ENCODE results near the gene HYAL1.

Gene HYAL1

GRCh38 chr3:50258029-50258680 lies 45.2 kb downstream of the HYAL1 start:
- DNase-seq: no peak

- DNase-seq: no peak
Observed at GRCh38 chr3:50256978-50257890, 46.1 kb downstream of the HYAL1 start.

GRCh38 chr3:50255251-50255615 lies 48.1 kb downstream of the HYAL1 start:
- no peak for DNase-seq

- DNase-seq: no peak
Observed at GRCh38 chr3:50254577-50255250, 48.7 kb downstream of the HYAL1 start.

- no peak for DNase-seq
Observed at GRCh38 chr3:50251220-50251619, 52.2 kb downstream of the HYAL1 start.

GRCh38 chr3:50250514-50250913 lies 52.9 kb downstream of the HYAL1 start:
- DNase-seq: no peak
